HepG2 (cell line): Measurements from ENCODE around the gene PSMB8. TPM values are rescaled to one million over a fixed set of nuclear protein-coding genes. Genes with fewer than 3 reads are reported as not detected.
A peak's percentile ranks its signal among the peaks of the same experiment; 100 is the strongest.

Source experiments
- CREB1 ChIP-seq, 2 experiments: fragments of 450-650 bp in 1 of 2; IDR thresholded peaks; 2 replicates each; pipeline ENCODE4 v1.6.1; 2016 to 2017; ENCODE audit warnings: control low read depth in 1 of 2, mild to moderate bottlenecking in 1 of 2, missing compliant biosample characterization in 1 of 2, missing genetic modification characterization in 1 of 2
- ERF ChIP-seq: IDR thresholded peaks from 2 replicates; pipeline ENCODE4 v1.6.1; 2018; ENCODE audit warnings: missing biosample characterization, missing genetic modification reagents
- KLF11 ChIP-seq: IDR thresholded peaks from 2 replicates; pipeline ENCODE4 v1.6.1; 2016; ENCODE audit warnings: missing compliant biosample characterization
- KLF15 ChIP-seq: sonication (generic); formaldehyde crosslinking; IDR thresholded peaks from 2 replicates; pipeline ENCODE4 v1.8.1; 2023; ENCODE audit warnings: borderline replicate concordance, mild to moderate bottlenecking, inconsistent platforms, missing genetic modification reagents, mixed read lengths
- NFIC ChIP-seq: IDR thresholded peaks from 2 replicates; pipeline ENCODE4 v1.6.1; 2012; ENCODE audit warnings: mild to moderate bottlenecking, low read length, inconsistent platforms
- PRMT3 ChIP-seq: sonication (generic); formaldehyde crosslinking; IDR thresholded peaks from 2 replicates; pipeline ENCODE4 v1.8.1; 2022; ENCODE audit warnings: low read depth, mild to moderate bottlenecking, moderate library complexity, missing genetic modification reagents, borderline replicate concordance
- RARA ChIP-seq: IDR thresholded peaks from 2 replicates; pipeline ENCODE4 v1.6.1; 2016; ENCODE audit warnings: missing genetic modification reagents, missing compliant biosample characterization
- TCF7L2 ChIP-seq: IDR thresholded peaks from 2 replicates; pipeline ENCODE4 v1.6.1; 2011; ENCODE audit warnings: mild to moderate bottlenecking, low read depth, low read length, moderate library complexity
- ZC3H13 ChIP-seq: sonication (generic); formaldehyde crosslinking; IDR thresholded peaks from 2 replicates; pipeline ENCODE4 v1.8.1; 2023; ENCODE audit warnings: mild to moderate bottlenecking, missing genetic modification reagents, moderate library complexity
- ZNF160 ChIP-seq: sonication (generic); formaldehyde crosslinking; IDR thresholded peaks from 2 replicates; pipeline ENCODE4 v1.8.0; 2022; ENCODE audit warnings: mild to moderate bottlenecking, inconsistent platforms, missing genetic modification reagents
- ZNF343 ChIP-seq: sonication (generic); formaldehyde crosslinking; IDR thresholded peaks from 2 replicates; pipeline ENCODE4 v1.4.0; 2020; ENCODE audit warnings: mild to moderate bottlenecking, missing genetic modification reagents
- ZNF446 ChIP-seq: sonication (generic); formaldehyde crosslinking; IDR thresholded peaks from 2 replicates; pipeline ENCODE4 v1.5.0; 2020; ENCODE audit warnings: mild to moderate bottlenecking, missing genetic modification reagents
- ZNF530 ChIP-seq: sonication (generic); formaldehyde crosslinking; IDR thresholded peaks from 2 replicates; pipeline ENCODE4 v1.5.0; 2020; ENCODE audit warnings: low read depth, mild to moderate bottlenecking, missing genetic modification reagents
- ZNF75D ChIP-seq: sonication (generic); formaldehyde crosslinking; IDR thresholded peaks from 2 replicates; pipeline ENCODE4 v1.8.1; 2023; ENCODE audit warnings: missing genetic modification reagents, mild to moderate bottlenecking, borderline replicate concordance
- ZNF891 ChIP-seq: sonication (generic); formaldehyde crosslinking; IDR thresholded peaks from 2 replicates; pipeline ENCODE4 v1.5.0; 2020; ENCODE audit warnings: mild to moderate bottlenecking, missing genetic modification reagents
- polyA plus RNA-seq, 8 experiments: library from polyadenylated mRNA; depleted of rRNA in 3 of 8; stranded (reverse) in 7 of 8; unstranded in 1 of 8; fragments of >200 nt; fragmentation: Illumina TruSeq in 4 of 8; extraction: Trizol in 4 of 8; gene quantifications; 2 replicates each; pipeline versions ENCODE4 v1.2.1 to v1.2.3, GENCODE V29; 2011 to 2016; ENCODE audit warnings: low read depth in 4 of 8, missing spikeins in 1 of 8, mixed read lengths in 1 of 8; ENCODE audit not compliant: insufficient read depth in 1 of 8
- total RNA-seq, 5 experiments: library from RNA; depleted of rRNA; stranded (reverse); fragments of >200 nt; fragmentation: Illumina TruSeq; extraction: Trizol; gene quantifications; 2 replicates each; pipeline ENCODE4 v1.2.3, GENCODE V29; 2016; ENCODE audit warnings: low read depth in 1 of 5
- TF ChIP-seq, protein P1 (sequence below): sonication (generic); formaldehyde crosslinking; IDR thresholded peaks from 2 replicates; pipeline ENCODE4 v1.5.0; 2020; ENCODE audit warnings: mild to moderate bottlenecking, missing genetic modification reagents, borderline replicate concordance
- TF ChIP-seq, protein P2 (sequence below): sonication (generic); formaldehyde crosslinking; IDR thresholded peaks from 2 replicates; pipeline ENCODE4 v1.5.0; 2020; ENCODE audit warnings: missing genetic modification reagents
- TF ChIP-seq, protein P3 (sequence below): sonication (generic); formaldehyde crosslinking; IDR thresholded peaks from 2 replicates; pipeline ENCODE4 v1.8.0; 2022; ENCODE audit warnings: missing genetic modification reagents, mild to moderate bottlenecking, moderate library complexity, borderline replicate concordance
- TF ChIP-seq, protein P4 (sequence below): sonication (generic); formaldehyde crosslinking; IDR thresholded peaks from 2 replicates; pipeline ENCODE4 v1.4.0; 2020; ENCODE audit warnings: missing genetic modification reagents, borderline replicate concordance

The PSMB8 gene
- total and polyA plus RNA-seq, 2 of the 13 experiments (the other 11 are each of a cell fraction or from before 2014, with no cell fraction given): 30.7 to 64.7 TPM

DNA sequence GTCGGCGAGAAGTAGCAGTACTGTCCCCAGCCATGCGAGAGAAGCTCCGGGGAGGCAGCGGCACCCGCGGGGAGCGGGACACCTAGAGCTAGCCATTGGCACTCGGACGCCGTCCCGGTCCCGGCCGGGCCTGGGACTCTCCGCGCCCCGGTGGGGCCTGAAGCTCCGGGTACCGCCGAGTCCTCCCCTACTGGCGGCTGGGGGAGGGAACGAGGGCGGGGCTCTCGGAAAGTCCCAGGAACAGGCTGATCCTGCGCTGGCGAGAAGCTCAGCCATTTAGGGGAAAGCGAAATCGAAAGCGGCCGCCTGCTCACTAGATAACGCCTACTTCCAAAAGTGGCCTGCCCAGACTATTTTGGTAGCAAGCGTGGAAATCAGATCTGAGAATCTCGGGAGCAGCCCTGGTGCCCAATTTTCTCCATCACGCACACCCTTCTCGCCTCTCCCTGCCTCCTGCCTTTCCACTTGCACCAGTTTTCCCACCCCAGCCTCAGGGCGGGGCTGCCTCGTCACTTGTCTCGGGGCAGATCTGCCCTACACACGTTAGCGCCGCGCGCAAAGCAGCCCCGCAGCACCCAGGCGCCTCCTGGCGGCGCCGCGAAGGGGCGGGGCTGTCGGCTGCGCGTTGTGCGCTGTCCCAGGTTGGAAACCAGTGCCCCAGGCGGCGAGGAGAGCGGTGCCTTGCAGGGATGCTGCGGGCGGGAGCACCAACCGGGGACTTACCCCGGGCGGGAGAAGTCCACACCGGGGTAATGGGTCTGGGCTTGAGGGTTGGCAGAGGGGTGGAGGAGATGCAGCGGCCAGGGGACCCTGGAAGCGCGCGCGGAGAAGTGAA lies 9.9 kb upstream of the PSMB8 start, which contains the start of the genes PSMB9 and TAP1 (continued):
- TF ChIP-seq ZNF75D (CRISPR knock-in tag) (no peak), ZNF343 (CRISPR knock-in tag) (no peak), ZNF891 (CRISPR knock-in tag) (no peak; the same call in 1 of the 2 replicates), PRMT3 (CRISPR knock-in tag) (no peak), ZNF530 (CRISPR knock-in tag) (no peak), NFIC (no peak), ZNF160 (CRISPR knock-in tag) (peak; percentile 74; the same call in 1 of the 2 replicates), ZC3H13 (CRISPR knock-in tag) (peak; percentile 79), KLF11 (no peak), CREB1 (IDR thresholded peaks at IDR 0.05) (peak; percentile 94), CREB1 (CRISPR knock-in tag; IDR thresholded peaks at IDR 0.05) (peak; percentile 96), KLF15 (CRISPR knock-in tag) (peak; percentile 53; the same call in 1 of the 2 replicates), TCF7L2 (no peak), ZNF446 (CRISPR knock-in tag) (no peak; the same call in 1 of the 2 replicates), ERF (CRISPR knock-in tag) (no peak; the same call in 1 of the 2 replicates), RARA (CRISPR knock-in tag) (no peak; the same call in none of the 2 replicates)
- TF ChIP-seq, protein P1, sequence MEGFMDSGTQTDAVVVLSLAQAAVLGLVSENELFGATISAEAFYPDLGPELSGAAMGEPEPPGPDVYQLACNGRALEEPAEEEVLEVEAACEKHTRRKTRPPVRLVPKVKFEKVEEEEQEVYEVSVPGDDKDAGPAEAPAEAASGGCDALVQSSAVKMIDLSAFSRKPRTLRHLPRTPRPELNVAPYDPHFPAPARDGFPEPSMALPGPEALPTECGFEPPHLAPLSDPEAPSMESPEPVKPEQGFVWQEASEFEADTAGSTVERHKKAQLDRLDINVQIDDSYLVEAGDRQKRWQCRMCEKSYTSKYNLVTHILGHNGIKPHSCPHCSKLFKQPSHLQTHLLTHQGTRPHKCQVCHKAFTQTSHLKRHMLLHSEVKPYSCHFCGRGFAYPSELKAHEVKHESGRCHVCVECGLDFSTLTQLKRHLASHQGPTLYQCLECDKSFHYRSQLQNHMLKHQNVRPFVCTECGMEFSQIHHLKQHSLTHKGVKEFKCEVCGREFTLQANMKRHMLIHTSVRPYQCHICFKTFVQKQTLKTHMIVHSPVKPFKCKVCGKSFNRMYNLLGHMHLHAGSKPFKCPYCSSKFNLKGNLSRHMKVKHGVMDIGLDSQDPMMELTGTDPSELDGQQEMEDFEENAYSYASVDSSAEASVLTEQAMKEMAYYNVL (CRISPR knock-in tag): peak; percentile 58; the same call in 1 of the 2 replicates
- TF ChIP-seq, protein P2, sequence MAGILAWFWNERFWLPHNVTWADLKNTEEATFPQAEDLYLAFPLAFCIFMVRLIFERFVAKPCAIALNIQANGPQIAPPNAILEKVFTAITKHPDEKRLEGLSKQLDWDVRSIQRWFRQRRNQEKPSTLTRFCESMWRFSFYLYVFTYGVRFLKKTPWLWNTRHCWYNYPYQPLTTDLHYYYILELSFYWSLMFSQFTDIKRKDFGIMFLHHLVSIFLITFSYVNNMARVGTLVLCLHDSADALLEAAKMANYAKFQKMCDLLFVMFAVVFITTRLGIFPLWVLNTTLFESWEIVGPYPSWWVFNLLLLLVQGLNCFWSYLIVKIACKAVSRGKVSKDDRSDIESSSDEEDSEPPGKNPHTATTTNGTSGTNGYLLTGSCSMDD (CRISPR knock-in tag): no peak
- TF ChIP-seq, protein P3, sequence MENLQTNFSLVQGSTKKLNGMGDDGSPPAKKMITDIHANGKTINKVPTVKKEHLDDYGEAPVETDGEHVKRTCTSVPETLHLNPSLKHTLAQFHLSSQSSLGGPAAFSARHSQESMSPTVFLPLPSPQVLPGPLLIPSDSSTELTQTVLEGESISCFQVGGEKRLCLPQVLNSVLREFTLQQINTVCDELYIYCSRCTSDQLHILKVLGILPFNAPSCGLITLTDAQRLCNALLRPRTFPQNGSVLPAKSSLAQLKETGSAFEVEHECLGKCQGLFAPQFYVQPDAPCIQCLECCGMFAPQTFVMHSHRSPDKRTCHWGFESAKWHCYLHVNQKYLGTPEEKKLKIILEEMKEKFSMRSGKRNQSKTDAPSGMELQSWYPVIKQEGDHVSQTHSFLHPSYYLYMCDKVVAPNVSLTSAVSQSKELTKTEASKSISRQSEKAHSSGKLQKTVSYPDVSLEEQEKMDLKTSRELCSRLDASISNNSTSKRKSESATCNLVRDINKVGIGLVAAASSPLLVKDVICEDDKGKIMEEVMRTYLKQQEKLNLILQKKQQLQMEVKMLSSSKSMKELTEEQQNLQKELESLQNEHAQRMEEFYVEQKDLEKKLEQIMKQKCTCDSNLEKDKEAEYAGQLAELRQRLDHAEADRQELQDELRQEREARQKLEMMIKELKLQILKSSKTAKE (CRISPR knock-in tag): peak; percentile 39; the same call in 1 of the 2 replicates
- TF ChIP-seq, protein P4, sequence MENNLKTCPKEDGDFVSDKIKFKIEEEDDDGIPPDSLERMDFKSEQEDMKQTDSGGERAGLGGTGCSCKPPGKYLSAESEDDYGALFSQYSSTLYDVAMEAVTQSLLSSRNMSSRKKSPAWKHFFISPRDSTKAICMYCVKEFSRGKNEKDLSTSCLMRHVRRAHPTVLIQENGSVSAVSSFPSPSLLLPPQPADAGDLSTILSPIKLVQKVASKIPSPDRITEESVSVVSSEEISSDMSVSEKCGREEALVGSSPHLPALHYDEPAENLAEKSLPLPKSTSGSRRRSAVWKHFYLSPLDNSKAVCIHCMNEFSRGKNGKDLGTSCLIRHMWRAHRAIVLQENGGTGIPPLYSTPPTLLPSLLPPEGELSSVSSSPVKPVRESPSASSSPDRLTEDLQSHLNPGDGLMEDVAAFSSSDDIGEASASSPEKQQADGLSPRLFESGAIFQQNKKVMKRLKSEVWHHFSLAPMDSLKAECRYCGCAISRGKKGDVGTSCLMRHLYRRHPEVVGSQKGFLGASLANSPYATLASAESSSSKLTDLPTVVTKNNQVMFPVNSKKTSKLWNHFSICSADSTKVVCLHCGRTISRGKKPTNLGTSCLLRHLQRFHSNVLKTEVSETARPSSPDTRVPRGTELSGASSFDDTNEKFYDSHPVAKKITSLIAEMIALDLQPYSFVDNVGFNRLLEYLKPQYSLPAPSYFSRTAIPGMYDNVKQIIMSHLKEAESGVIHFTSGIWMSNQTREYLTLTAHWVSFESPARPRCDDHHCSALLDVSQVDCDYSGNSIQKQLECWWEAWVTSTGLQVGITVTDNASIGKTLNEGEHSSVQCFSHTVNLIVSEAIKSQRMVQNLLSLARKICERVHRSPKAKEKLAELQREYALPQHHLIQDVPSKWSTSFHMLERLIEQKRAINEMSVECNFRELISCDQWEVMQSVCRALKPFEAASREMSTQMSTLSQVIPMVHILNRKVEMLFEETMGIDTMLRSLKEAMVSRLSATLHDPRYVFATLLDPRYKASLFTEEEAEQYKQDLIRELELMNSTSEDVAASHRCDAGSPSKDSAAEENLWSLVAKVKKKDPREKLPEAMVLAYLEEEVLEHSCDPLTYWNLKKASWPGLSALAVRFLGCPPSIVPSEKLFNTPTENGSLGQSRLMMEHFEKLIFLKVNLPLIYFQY (CRISPR knock-in tag): no peak; the same call in 1 of the 2 replicates
